SK-N-MC (cell line): ENCODE data around the gene SHLD1.

Experiments
- EZH2 ChIP-seq: fragments of 200-600 bp; sonication (generic); IDR thresholded peaks from one replicate; pipeline ENCODE4 v1.6.1; 2017; ENCODE audit warnings: antibody characterized with exemption
- FOXP2 ChIP-seq: optimal IDR thresholded peaks from 2 replicates; pipeline ENCODE3; 2011; ENCODE audit warnings: mild to moderate bottlenecking, moderate library complexity; ENCODE audit not compliant: insufficient read depth; ENCODE audit errors: extremely low read length, control extremely low read depth
- POLR2AphosphoS5 ChIP-seq: IDR thresholded peaks from 2 replicates; pipeline ENCODE4 v1.6.1; 2012; ENCODE audit warnings: mild to moderate bottlenecking, low read depth, low read length, borderline replicate concordance

DNA sequence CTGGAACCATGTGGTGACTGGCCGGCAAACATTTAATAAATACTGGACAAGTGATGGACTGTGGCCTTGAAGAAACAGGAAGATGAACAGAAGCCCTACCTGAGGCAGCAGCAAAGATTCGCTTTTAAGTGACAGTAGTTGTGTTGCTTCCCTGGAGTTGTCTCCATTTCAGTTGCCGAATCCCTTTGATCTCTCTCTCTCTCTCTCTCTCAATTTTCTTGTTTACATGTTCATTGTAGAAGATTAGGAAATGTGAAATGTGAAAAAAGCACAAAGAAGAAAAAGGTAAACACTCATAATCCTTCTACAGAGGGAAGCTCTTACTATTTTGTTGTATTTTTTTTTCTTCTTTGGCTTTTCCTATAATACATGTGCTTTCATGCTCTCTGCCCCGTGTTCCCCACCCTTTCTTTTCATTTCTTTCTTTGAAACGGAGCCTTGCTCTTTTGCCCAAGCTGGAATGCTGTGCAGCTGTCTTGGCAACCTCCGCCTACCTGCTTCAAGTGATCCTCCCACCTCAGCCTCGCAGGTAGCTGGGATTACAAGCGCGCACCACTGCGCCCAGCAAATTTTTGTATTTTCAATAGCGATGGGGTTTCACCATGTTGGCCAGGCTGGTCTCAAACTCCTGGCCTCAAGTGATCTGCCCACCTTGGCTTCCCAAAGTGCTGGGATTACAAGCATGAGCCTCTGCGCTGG is 81.5 kb downstream of the SHLD1 start:
- TF ChIP-seq EZH2 = no peak
- no peak for TF ChIP-seq POLR2AphosphoS5
- TF ChIP-seq FOXP2 = no peak
